A549 (cell line): ENCODE results near the gene LCA5. TPM values are rescaled to one million over a fixed set of nuclear protein-coding genes. Genes with fewer than 3 reads are reported as not detected.

Experiments used
- ATAC-seq, 2 experiments: fragments of 200-7000 bp in 1 of 2; fragments of >200 bp in 1 of 2; cut with Nextera tagmentation in 1 of 2; cut with Tn5 transposase in 1 of 2; 3 replicates each; pipeline versions ENCODE4 v1.8.0 to v1.9.1; 2018 to 2020; ENCODE audit warnings: mild to moderate bottlenecking in 1 of 2, moderate library complexity in 1 of 2
- CTCF ChIA-PET: fragments of 300-600 bp; sonication (Branson Sonifier 250); formaldehyde crosslinking; extraction: SDS; loops from one replicate; lab custom pipeline; 2021; ENCODE audit warnings: antibody characterized with exemption, inconsistent platforms; lab: Yijun Ruan, JAX
- POLR2A ChIA-PET: fragments of 350-600 bp; formaldehyde crosslinking; extraction: SDS; loops from one replicate; lab custom pipeline; 2021; ENCODE audit warnings: antibody characterized with exemption, inconsistent platforms; lab: Yijun Ruan, JAX
- DNase-seq, 2 experiments: peaks; one replicate each; pipeline versions ENCODE4 v3.0.0 to v3.0.0-alpha.2; 2011 to 2016; ENCODE audit warnings: low read depth in 1 of 2, low spot score in 1 of 2
- FAIRE-seq: peaks from 2 replicates; lab custom pipeline; 2011; peaks lifted over from hg19 to GRCh38; lab: Jason Lieb, UNC
- H3K27ac ChIP-seq, 2 experiments: fragments of >200 bp; sonication (Bioruptor Twin); formaldehyde crosslinking; 3 replicates each; pipeline ENCODE4 v1.5.1; 2016 to 2017
- H3K4me1 ChIP-seq: fragments of >200 bp; sonication (Bioruptor Twin); formaldehyde crosslinking; 3 replicates; pipeline ENCODE4 v1.6.1; 2016
- H3K4me2 ChIP-seq: fragments of >200 bp; sonication (Bioruptor Twin); formaldehyde crosslinking; 3 replicates; pipeline ENCODE4 v1.6.1; 2016
- H3K4me3 ChIP-seq: fragments of >200 bp; sonication (Bioruptor Twin); formaldehyde crosslinking; 3 replicates; pipeline ENCODE4 v1.5.1; 2016
- H3K9me3 ChIP-seq: fragments of >200 bp; sonication (Bioruptor Twin); formaldehyde crosslinking; 3 replicates; pipeline ENCODE4 v1.6.1; 2016
- BHLHE40 ChIP-seq: IDR thresholded peaks from 2 replicates; pipeline ENCODE4 v1.6.1; 2012; ENCODE audit warnings: low read depth, low read length, inconsistent platforms
- CBX2 ChIP-seq: fragments of 200-600 bp; sonication (generic); IDR thresholded peaks from 2 replicates; pipeline ENCODE4 v1.6.1; 2016; ENCODE audit warnings: low read depth, mild to moderate bottlenecking, borderline replicate concordance
- CEBPB ChIP-seq, 2 experiments: fragments of >200 bp in 1 of 2; sonication (Bioruptor Twin) in 1 of 2; formaldehyde crosslinking in 1 of 2; IDR thresholded peaks; 2 replicates each; pipeline ENCODE4 v1.6.1; 2012 to 2016
- CHD4 ChIP-seq: fragments of 200-600 bp; sonication (generic); IDR thresholded peaks from 2 replicates; pipeline ENCODE4 v1.6.1; 2016; ENCODE audit warnings: antibody characterized with exemption, mild to moderate bottlenecking, borderline replicate concordance
- CTCF ChIP-seq: fragments of >200 bp; sonication (Bioruptor Twin); formaldehyde crosslinking; IDR thresholded peaks from 3 replicates; pipeline ENCODE4 v1.5.1; 2016
- EHF ChIP-seq: fragments of 250-450 bp; sonication (Bioruptor Pico); IDR thresholded peaks from 2 replicates; pipeline ENCODE4 v1.5.0; 2020; ENCODE audit warnings: mild to moderate bottlenecking
- ELK1 ChIP-seq: fragments of 150-350 bp; IDR thresholded peaks from 2 replicates; pipeline ENCODE4 v1.6.1; 2014; ENCODE audit warnings: low read depth, mild to moderate bottlenecking, low read length
- EP300 ChIP-seq, 2 experiments: fragments of >200 bp; sonication (Bioruptor Twin); formaldehyde crosslinking; IDR thresholded peaks; 2 replicates in 1 of 2; 3 replicates in 1 of 2; pipeline ENCODE4 v1.6.1; 2016 to 2017
- ESRRA ChIP-seq: fragments of 150-350 bp; IDR thresholded peaks from 2 replicates; pipeline ENCODE4 v1.6.1; 2014; ENCODE audit warnings: mild to moderate bottlenecking, low read length, borderline replicate concordance
- FOSB ChIP-seq: fragments of 250-450 bp; sonication (Bioruptor Pico); IDR thresholded peaks from 2 replicates; pipeline ENCODE4 v1.5.0; 2020; ENCODE audit warnings: mild to moderate bottlenecking, moderate library complexity
- FOSL2 ChIP-seq, 2 experiments: fragments of 450-650 bp in 1 of 2; fragments of >200 bp in 1 of 2; sonication (Bioruptor Twin) in 1 of 2; formaldehyde crosslinking; IDR thresholded peaks; 2 replicates each; pipeline versions ENCODE4 v1.5.0 to v1.6.1; 2016 to 2020; ENCODE audit warnings: mild to moderate bottlenecking in 1 of 2, moderate library complexity in 1 of 2
- HEYL ChIP-seq: fragments of 250-450 bp; sonication (Bioruptor Pico); IDR thresholded peaks from 2 replicates; pipeline ENCODE4 v1.8.0; 2021; ENCODE audit warnings: mild to moderate bottlenecking, moderate library complexity
- HOXA7 ChIP-seq: fragments of 250-450 bp; sonication (Bioruptor Pico); IDR thresholded peaks from 2 replicates; pipeline ENCODE4 v1.5.0; 2020; ENCODE audit warnings: mild to moderate bottlenecking, moderate library complexity
- HOXB13 ChIP-seq: fragments of 250-450 bp; sonication (Bioruptor Pico); IDR thresholded peaks from 2 replicates; pipeline ENCODE4 v1.5.0; 2020; ENCODE audit warnings: low read depth, mild to moderate bottlenecking, moderate library complexity
- JUN ChIP-seq, 2 experiments: fragments of >200 bp; sonication (Bioruptor Twin); formaldehyde crosslinking; IDR thresholded peaks; 2 replicates in 1 of 2; 3 replicates in 1 of 2; pipeline ENCODE4 v1.6.1; 2016 to 2017
- JUNB ChIP-seq: fragments of >200 bp; sonication (Bioruptor Twin); formaldehyde crosslinking; IDR thresholded peaks from 2 replicates; pipeline ENCODE4 v1.6.1; 2016
- KDM5A ChIP-seq: fragments of 200-600 bp; sonication (generic); IDR thresholded peaks from 2 replicates; pipeline ENCODE4 v1.6.1; 2016; ENCODE audit warnings: antibody characterized with exemption, mild to moderate bottlenecking
- MAZ ChIP-seq: fragments of 150-350 bp; IDR thresholded peaks from 2 replicates; pipeline ENCODE4 v1.6.1; 2014; ENCODE audit warnings: antibody characterized with exemption, low read depth, low read length, borderline replicate concordance
- PHF8 ChIP-seq: fragments of 200-600 bp; sonication (generic); IDR thresholded peaks from 2 replicates; pipeline ENCODE4 v1.6.1; 2016; ENCODE audit warnings: low read depth, mild to moderate bottlenecking, antibody characterized with exemption, moderate library complexity, borderline replicate concordance
- POLR2AphosphoS2 ChIP-seq: conservative IDR thresholded peaks from 2 replicates; pipeline ENCODE4 v1.6.1; 2012; ENCODE audit warnings: low read length, improper control_type of control experiment, inconsistent platforms
- ZC3H11A ChIP-seq: fragments of 450-650 bp; IDR thresholded peaks from 2 replicates; pipeline ENCODE4 v1.6.1; 2014; ENCODE audit warnings: antibody characterized with exemption, mild to moderate bottlenecking
- ZSCAN20 ChIP-seq: fragments of 250-450 bp; sonication (Bioruptor Pico); IDR thresholded peaks from 2 replicates; pipeline ENCODE4 v1.8.0; 2022; ENCODE audit warnings: mild to moderate bottlenecking, moderate library complexity
- WGBS: methylation state at CpG from one replicate; pipeline ENCODE4 v1.1.6; 2017; ENCODE audit errors: missing lambda C conversion rate; 5-methylcytosine and 5-hydroxymethylcytosine counted together
- polyA plus RNA-seq, 4 experiments: library from polyadenylated mRNA; depleted of rRNA in 3 of 4; stranded (reverse); fragments of >200 nt; fragmentation: RNase III in 1 of 4; extraction: RNeasy Plus Mini Kit Qiagen cat#74134 plus additional on column Dnase treatment in 1 of 4; gene quantifications; 2 replicates in 3 of 4; 3 replicates in 1 of 4; pipeline ENCODE4 v1.2.3, GENCODE V29; 2011 to 2017
- TF ChIP-seq, protein P1 (sequence below): IDR thresholded peaks from 2 replicates; pipeline ENCODE4 v1.6.1; 2012
- TF ChIP-seq, protein P2 (sequence below): IDR thresholded peaks from 2 replicates; pipeline ENCODE4 v1.6.1; 2012
- TF ChIP-seq, protein P3 (sequence below): fragments of 250-450 bp; sonication (Bioruptor Pico); IDR thresholded peaks from 2 replicates; pipeline ENCODE4 v1.5.0; 2021; ENCODE audit warnings: mild to moderate bottlenecking, moderate library complexity, borderline replicate concordance

Gene LCA5
- polyA plus RNA-seq, 2 of the 4 experiments (the other 2 are of a cell fraction): 1.2 to 3.0 TPM

DNA sequence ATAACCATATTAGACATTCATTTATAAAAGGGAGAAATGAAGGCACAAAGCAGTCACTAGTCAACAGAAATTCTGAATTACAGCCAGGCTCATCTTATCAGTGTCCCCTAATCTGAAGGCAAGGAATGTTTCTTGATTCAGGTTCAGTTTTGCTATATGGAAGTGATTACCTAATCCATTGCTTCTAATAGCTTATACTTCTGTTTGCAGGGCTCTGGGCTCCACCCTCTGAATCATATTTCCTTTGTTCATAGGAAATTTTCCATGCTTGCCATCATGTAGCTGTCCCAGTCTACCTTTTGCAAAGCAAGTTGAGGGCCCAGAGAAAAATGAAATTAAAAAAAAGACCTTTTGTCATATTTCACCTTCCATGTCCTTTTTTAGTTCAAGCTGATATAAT lies 96.0 kb downstream of the LCA5 start:
- DNase-seq (no peak), FAIRE-seq (no peak), ATAC-seq (no peak)
- CTCF ChIA-PET: no interaction called here
- H3K27ac ChIP-seq: no peak overlapping the region
- TF ChIP-seq CHD4 (no peak), ESRRA (no peak), FOSL2 (IDR thresholded peaks at IDR 0.05) (no peak), FOSL2 (CRISPR knock-in tag; IDR thresholded peaks at IDR 0.05) (no peak), PHF8 (no peak), HOXA7 (CRISPR knock-in tag) (no peak)
- H3K4me3 ChIP-seq: no peak overlapping the region
- no peaks in the 10 kb centered on the region for H3K9me3 ChIP-seq
- H3K4me2 ChIP-seq: no peak overlapping the region
- peaks cover 13% of the 10 kb centered on the region; the same call in 1 of the 3 replicates for H3K4me1 ChIP-seq
- POLR2A ChIA-PET: no interaction called here

GRCh38 chr6:79440598-79440997 lies 96.6 kb downstream of the LCA5 start:
- no peaks in the 10 kb centered on the region for H3K9me3 ChIP-seq
- H3K27ac ChIP-seq: no peak overlapping the region
- POLR2A ChIA-PET: no interaction called here
- H3K4me3 ChIP-seq: no peak overlapping the region
- FAIRE-seq: no peak
- WGBS: 41% methylated on average over 1 of the region's 1 CpG
- H3K4me2 ChIP-seq: no peak overlapping the region
- ATAC-seq: no peak
- TF ChIP-seq CEBPB (IDR thresholded peaks at IDR 0.05): no peak
- no peak for TF ChIP-seq ELK1
- TF ChIP-seq, protein P1, sequence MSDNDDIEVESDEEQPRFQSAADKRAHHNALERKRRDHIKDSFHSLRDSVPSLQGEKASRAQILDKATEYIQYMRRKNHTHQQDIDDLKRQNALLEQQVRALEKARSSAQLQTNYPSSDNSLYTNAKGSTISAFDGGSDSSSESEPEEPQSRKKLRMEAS: no peak
- TF ChIP-seq CHD4: no peak
- TF ChIP-seq EHF: no peak
- no peak for DNase-seq
- H3K4me1 ChIP-seq: peaks cover 18% of the 10 kb centered on the region; the same call in 2 of the 3 replicates
- CTCF ChIA-PET: no interaction called here

DNA sequence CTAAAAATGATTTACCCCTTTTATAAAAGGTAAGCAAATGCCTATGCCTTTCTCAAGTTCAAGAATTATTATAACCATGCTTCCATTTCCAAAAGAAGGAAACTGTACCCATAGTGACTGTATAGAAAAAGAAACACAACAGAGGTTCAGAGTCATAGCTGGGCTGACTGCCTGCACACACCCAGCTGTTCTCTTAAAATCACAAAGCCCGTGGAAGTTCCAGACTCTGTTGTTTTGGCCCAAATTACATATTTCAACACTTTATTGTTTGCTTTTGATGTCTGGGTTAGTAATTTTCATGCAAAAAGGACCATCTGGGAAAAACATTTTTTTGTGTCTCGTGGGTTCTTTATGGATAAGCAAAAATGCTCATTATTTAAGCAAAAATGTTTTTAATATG lies 99.2 kb downstream of the LCA5 start:
- TF ChIP-seq EP300 (IDR thresholded peaks at IDR 0.05): no peak
- TF ChIP-seq CBX2: no peak
- no peak for TF ChIP-seq ZSCAN20 (CRISPR knock-in tag)
- TF ChIP-seq CTCF: no peak
- no peak for TF ChIP-seq JUNB
- TF ChIP-seq, protein P2, sequence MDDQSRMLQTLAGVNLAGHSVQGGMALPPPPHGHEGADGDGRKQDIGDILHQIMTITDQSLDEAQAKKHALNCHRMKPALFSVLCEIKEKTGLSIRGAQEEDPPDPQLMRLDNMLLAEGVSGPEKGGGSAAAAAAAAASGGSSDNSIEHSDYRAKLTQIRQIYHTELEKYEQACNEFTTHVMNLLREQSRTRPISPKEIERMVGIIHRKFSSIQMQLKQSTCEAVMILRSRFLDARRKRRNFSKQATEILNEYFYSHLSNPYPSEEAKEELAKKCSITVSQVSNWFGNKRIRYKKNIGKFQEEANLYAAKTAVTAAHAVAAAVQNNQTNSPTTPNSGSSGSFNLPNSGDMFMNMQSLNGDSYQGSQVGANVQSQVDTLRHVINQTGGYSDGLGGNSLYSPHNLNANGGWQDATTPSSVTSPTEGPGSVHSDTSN: no peak
- no peak for TF ChIP-seq HEYL (CRISPR knock-in tag)
- no peak for TF ChIP-seq HOXB13 (CRISPR knock-in tag)
- no peak for TF ChIP-seq BHLHE40
- TF ChIP-seq FOSB (CRISPR knock-in tag): no peak
- no peak for TF ChIP-seq MAZ
- TF ChIP-seq ZC3H11A: no peak
- no peak for TF ChIP-seq ELK1
- TF ChIP-seq, protein P3, sequence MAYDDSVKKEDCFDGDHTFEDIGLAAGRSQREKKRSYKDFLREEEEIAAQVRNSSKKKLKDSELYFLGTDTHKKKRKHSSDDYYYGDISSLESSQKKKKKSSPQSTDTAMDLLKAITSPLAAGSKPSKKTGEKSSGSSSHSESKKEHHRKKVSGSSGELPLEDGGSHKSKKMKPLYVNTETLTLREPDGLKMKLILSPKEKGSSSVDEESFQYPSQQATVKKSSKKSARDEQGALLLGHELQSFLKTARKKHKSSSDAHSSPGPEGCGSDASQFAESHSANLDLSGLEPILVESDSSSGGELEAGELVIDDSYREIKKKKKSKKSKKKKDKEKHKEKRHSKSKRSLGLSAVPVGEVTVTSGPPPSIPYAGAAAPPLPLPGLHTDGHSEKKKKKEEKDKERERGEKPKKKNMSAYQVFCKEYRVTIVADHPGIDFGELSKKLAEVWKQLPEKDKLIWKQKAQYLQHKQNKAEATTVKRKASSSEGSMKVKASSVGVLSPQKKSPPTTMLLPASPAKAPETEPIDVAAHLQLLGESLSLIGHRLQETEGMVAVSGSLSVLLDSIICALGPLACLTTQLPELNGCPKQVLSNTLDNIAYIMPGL (CRISPR knock-in tag): no peak
- TF ChIP-seq POLR2AphosphoS2: no peak
- no peak for TF ChIP-seq KDM5A
- no peak for TF ChIP-seq JUN (IDR thresholded peaks at IDR 0.05)
- H3K4me3 ChIP-seq: no peak overlapping the region
- H3K4me1 ChIP-seq: peaks cover 20% of the 10 kb centered on the region; the same call in 2 of the 3 replicates
- no peaks in the 10 kb centered on the region for H3K9me3 ChIP-seq
- H3K4me2 ChIP-seq: no peak overlapping the region
- no peak for DNase-seq
- ATAC-seq: no peak
- WGBS: 29% methylated on average over 2 of the region's 2 CpGs
- H3K27ac ChIP-seq: no peak overlapping the region
- ChIA-PET CTCF (no interaction called here), POLR2A (no interaction called here)
- FAIRE-seq: no peak
